Kidney glomerular epithelial cell (primary cell): ENCODE data around the gene PSG1.
"Not testable (repeated sequence)": the region's sequence is repeated elsewhere in the genome, so short reads cannot be mapped to it uniquely, and the experiment has no call there.

ENCODE experiments used
- DNase-seq: peaks from one replicate; lab custom pipeline; 2025; lab: John Stamatoyannopoulos, UW

Gene PSG1

GRCh38 chr19:42881279-42881678 is 1.8 kb upstream of the PSG1 start:
- DNase-seq, result not testable (repeated sequence)

GRCh38 chr19:42880621-42881020 is 1.1 kb upstream of the PSG1 start:
- not testable (repeated sequence) for DNase-seq

- peak; percentile 41 for DNase-seq
Measured at GRCh38 chr19:42876596-42876995, 2.9 kb downstream of the PSG1 start.

- DNase-seq, result not testable (repeated sequence)
Measured at GRCh38 chr19:42875881-42876280, 3.6 kb downstream of the PSG1 start.

- DNase-seq, result peak; percentile 46
Measured at GRCh38 chr19:42874901-42875813, 4.4 kb downstream of the PSG1 start.

- not testable (repeated sequence) for DNase-seq
Measured at GRCh38 chr19:42874136-42874535, 5.4 kb downstream of the PSG1 start.

- DNase-seq, result no peak
Measured at GRCh38 chr19:42872608-42873007, 6.9 kb downstream of the PSG1 start.

- no peak for DNase-seq
Measured at GRCh38 chr19:42857544-42857867, 22.0 kb downstream of the PSG1 start.

GRCh38 chr19:42856866-42857543 is 22.5 kb downstream of the PSG1 start:
- not testable (repeated sequence) for DNase-seq

- DNase-seq, result not testable (repeated sequence)
Measured at GRCh38 chr19:42854745-42855144, 24.8 kb downstream of the PSG1 start.

GRCh38 chr19:42853231-42853630 is 26.3 kb downstream of the PSG1 start:
- not testable (repeated sequence) for DNase-seq

- not testable (repeated sequence) for DNase-seq
Measured at GRCh38 chr19:42852821-42853220, 26.7 kb downstream of the PSG1 start.

GRCh38 chr19:42851718-42852280 is 27.7 kb downstream of the PSG1 start:
- DNase-seq, result not testable (repeated sequence)

GRCh38 chr19:42850981-42851717 is 28.4 kb downstream of the PSG1 start:
- DNase-seq, result peak; percentile 91

GRCh38 chr19:42846597-42846996 is 32.9 kb downstream of the PSG1 start:
- no peak for DNase-seq

GRCh38 chr19:42843631-42844030 is 35.9 kb downstream of the PSG1 start:
- not testable (repeated sequence) for DNase-seq

- DNase-seq, result peak; percentile 8
Measured at GRCh38 chr19:42832746-42833442, 46.6 kb downstream of the PSG1 start.

GRCh38 chr19:42832023-42832680 is 47.4 kb downstream of the PSG1 start:
- not testable (repeated sequence) for DNase-seq

- peak; percentile 29 for DNase-seq
Measured at GRCh38 chr19:42831221-42832019, 48.1 kb downstream of the PSG1 start.
